Natural killer cell treated with Interleukin-12 subunit alpha and Interleukin-12 subunit beta and Interleukin-15 and Interleukin-18, amount 100 ng/mL, for 72 hours (primary cell): ENCODE data around the gene NPIPB5. TPM values are rescaled to one million over a fixed set of nuclear protein-coding genes. Genes with fewer than 3 reads are reported as not detected.
"Not testable (repeated sequence)": the region's sequence is repeated elsewhere in the genome, so short reads cannot be mapped to it uniquely, and the experiment has no call there.

ENCODE experiments used
- ATAC-seq, 2 donors: fragments of 150-1000 bp; cut with Tn5 transposase in 1 of 2; sonication (Bioruptor Pico), chemical (Tn5 transposase) in 1 of 2; 2 replicates each; pipeline ENCODE4 v1.10.0; 2021
- DNase-seq: peaks from one replicate; pipeline ENCODE4 v3.0.0; 2022; ENCODE audit warnings: low spot score
- H3K27ac Mint-ChIP-seq, 2 donors: 1 replicate in 1 of 2; 2 replicates in 1 of 2; pipeline ENCODE4 v1.8.0; 2022; ENCODE audit warnings: mixed read lengths in 2 of 2, mild to moderate bottlenecking in 1 of 2, moderate library complexity in 1 of 2
- H3K27me3 Mint-ChIP-seq, 2 donors: 1 replicate in 1 of 2; 2 replicates in 1 of 2; pipeline ENCODE4 v1.8.0; 2022; ENCODE audit warnings: mixed read lengths in 2 of 2
- H3K36me3 Mint-ChIP-seq: one replicate; pipeline ENCODE4 v1.8.0; 2022; ENCODE audit warnings: mixed read lengths
- H3K4me1 Mint-ChIP-seq, 2 donors: 1 replicate in 1 of 2; 2 replicates in 1 of 2; pipeline ENCODE4 v1.8.0; 2022; ENCODE audit warnings: low read depth in 2 of 2, mixed read lengths in 2 of 2, mild to moderate bottlenecking in 1 of 2
- H3K4me3 Mint-ChIP-seq: one replicate; pipeline ENCODE4 v1.8.0; 2022; ENCODE audit warnings: mixed read lengths
- H3K9me3 Mint-ChIP-seq: 2 replicates; pipeline ENCODE4 v1.8.0; 2022; ENCODE audit warnings: mixed read lengths
- total RNA-seq, 2 donors: library from RNA; stranded (reverse); gene quantifications; one replicate each; pipeline ENCODE4 v1.2.3, GENCODE V29; 2022

NPIPB5 gene
- total RNA-seq, result 1,000 to 10,000 TPM in 1 of 2 donors, 100 to 1,000 TPM in 1; 413 to 1,081 TPM

DNA sequence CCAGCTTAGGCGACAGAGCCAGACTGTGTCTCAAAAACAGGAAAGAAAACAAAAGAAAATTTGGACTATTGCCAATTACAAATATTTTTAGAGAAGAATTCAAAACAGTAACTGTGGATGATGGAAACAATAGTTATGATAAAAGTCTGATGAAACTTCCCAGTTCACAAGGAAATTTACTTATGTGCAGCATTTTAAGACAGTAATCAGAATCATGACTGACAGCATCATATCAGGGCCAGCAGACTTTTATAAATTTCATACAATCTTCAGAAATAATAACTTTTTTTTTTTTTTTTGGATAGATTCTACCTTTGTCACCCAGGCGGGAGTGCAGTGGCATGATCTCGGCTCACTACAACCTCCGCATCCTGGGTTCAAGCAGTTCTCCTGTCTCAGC lies at the start of gene NPIPB5:
NPIPB5 (plus strand) TSS at position 301 of the 400 bp plus-strand sequence. CDS start 2,911 bp downstream, outside the sequence.
- not testable (repeated sequence) for DNase-seq, H3K36me3 Mint-ChIP-seq, H3K4me1 Mint-ChIP-seq, H3K4me3 Mint-ChIP-seq, H3K9me3 Mint-ChIP-seq, H3K27ac Mint-ChIP-seq, H3K27me3 Mint-ChIP-seq, ATAC-seq

DNA sequence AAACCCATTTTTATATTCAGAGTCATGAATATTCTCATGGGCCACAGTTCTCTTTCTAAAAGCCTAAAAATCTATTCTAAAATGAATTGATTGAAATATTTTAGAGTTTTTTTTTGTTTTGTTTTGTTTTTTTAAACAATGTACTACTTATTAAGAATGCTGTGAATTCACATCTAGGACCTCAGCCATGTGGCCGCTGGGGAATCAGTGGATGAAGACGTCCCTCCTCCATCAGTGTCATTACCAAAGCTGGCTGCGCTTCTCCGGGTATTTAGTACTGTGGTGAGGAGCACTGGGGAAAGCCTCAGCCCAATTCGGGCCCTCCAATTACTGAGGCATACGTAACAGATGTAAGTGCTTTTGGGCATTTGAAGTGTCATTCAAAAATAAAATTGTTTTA lies 41.8 kb upstream of the NPIPB5 start:
- not testable (repeated sequence) for H3K27me3 Mint-ChIP-seq, H3K4me3 Mint-ChIP-seq, H3K27ac Mint-ChIP-seq, ATAC-seq, DNase-seq, H3K9me3 Mint-ChIP-seq, H3K4me1 Mint-ChIP-seq, H3K36me3 Mint-ChIP-seq

- H3K27ac Mint-ChIP-seq, H3K9me3 Mint-ChIP-seq, DNase-seq, H3K27me3 Mint-ChIP-seq, H3K36me3 Mint-ChIP-seq, ATAC-seq, H3K4me1 Mint-ChIP-seq, H3K4me3 Mint-ChIP-seq: not testable (repeated sequence)
Observed at GRCh38 chr16:22537996-22538395, 27.3 kb downstream of the NPIPB5 start.

DNA sequence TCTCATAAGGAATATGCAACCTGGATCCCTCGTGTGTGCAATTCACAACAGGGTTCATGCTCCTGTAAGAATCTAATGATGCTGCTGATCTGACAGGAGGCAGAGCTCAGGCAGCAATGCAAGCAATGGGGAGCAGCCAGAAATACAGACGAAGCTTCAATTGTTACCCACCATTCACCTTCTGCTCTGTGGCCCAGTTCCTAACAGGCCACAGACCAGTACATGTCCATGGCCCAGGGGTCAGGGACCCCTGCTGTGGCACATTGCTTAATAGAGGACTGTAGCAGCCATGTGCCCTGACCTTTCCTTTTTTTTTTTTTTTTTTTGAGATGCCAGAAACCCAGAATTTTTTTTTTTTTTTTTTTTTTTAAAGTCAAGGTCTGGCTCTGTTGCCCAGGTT lies 34.1 kb downstream of the NPIPB5 start:
- H3K4me3 Mint-ChIP-seq, H3K27me3 Mint-ChIP-seq, H3K9me3 Mint-ChIP-seq, H3K4me1 Mint-ChIP-seq, H3K27ac Mint-ChIP-seq, H3K36me3 Mint-ChIP-seq, DNase-seq, ATAC-seq: not testable (repeated sequence)

DNA sequence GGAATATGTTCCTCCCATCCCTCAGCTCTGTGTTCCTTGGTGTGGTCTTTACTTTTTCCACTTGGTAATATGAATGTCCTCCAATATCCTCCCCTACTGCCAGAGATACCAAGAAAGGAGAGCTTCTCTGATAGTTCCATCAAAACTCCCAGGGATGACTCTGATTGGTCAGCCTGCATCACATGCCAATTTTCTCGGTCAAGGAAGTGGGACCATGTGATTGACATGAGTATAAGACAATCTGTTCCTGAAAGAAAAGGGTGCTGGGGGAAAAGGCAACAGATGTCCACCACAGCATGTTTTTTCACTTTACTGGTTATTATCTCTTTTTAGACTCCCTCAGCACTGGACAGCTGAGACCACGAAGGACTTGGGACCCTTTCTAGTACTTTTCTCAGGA lies 35.9 kb downstream of the NPIPB5 start:
- H3K27ac Mint-ChIP-seq, H3K27me3 Mint-ChIP-seq, H3K4me3 Mint-ChIP-seq, DNase-seq, H3K9me3 Mint-ChIP-seq, H3K36me3 Mint-ChIP-seq, ATAC-seq, H3K4me1 Mint-ChIP-seq: not testable (repeated sequence)

- H3K4me1 Mint-ChIP-seq, H3K27ac Mint-ChIP-seq, H3K9me3 Mint-ChIP-seq, H3K4me3 Mint-ChIP-seq, H3K36me3 Mint-ChIP-seq, H3K27me3 Mint-ChIP-seq, DNase-seq: not testable (repeated sequence)
- ATAC-seq, result peak; percentile 37 to 61
Observed at GRCh38 chr16:22547170-22547765, 36.6 kb downstream of the NPIPB5 start.

DNA sequence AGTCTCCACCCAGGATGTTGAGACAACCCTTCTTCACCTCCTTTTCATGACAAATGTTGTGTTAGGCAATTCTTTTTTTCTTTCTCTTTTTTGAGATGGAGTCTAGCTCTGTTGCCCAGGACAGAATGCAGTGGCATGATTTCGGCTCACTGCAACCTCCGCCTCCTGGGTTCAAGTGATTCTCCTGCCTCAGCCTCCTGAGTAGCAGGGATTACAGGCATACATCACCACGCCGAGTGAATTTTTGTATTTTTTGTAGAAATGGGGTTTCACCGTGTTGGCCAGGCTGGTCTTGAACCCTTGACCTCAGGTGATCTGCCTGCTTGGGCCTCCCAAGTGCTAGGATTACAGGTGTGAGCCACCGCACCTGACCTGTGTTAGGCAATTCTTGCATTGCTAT lies 39.2 kb downstream of the NPIPB5 start:
- H3K36me3 Mint-ChIP-seq, H3K4me3 Mint-ChIP-seq: not testable (repeated sequence)

DNA sequence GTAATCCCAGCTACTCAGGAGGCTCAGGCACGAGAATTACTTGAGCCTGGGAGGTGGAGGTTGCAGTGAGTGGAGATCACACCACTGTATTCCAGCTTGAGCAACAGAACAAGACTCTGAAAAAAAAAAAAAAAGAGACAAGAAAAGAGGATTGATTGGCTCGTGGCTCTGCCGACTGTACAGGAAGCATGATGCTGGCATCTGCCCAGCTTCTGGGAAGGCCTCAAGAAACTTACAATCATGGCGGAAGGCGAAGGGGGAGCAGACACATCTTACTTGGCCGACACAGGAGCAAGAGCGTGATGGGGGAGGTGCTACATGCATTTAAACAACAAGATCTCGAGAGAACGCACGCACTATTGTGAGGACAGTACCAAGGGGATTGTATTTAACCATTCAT lies 40.5 kb downstream of the NPIPB5 start:
- DNase-seq, ATAC-seq, H3K36me3 Mint-ChIP-seq: not testable (repeated sequence)

More for the DNA sequence above, 39.2 kb downstream of the NPIPB5 start:
- not testable (repeated sequence) for H3K27me3 Mint-ChIP-seq, H3K27ac Mint-ChIP-seq, DNase-seq, ATAC-seq, H3K4me1 Mint-ChIP-seq, H3K9me3 Mint-ChIP-seq

GRCh38 chr16:22551651-22552050 lies 41.0 kb downstream of the NPIPB5 start:
- DNase-seq, H3K27ac Mint-ChIP-seq, H3K27me3 Mint-ChIP-seq, H3K36me3 Mint-ChIP-seq, ATAC-seq, H3K9me3 Mint-ChIP-seq, H3K4me1 Mint-ChIP-seq, H3K4me3 Mint-ChIP-seq: not testable (repeated sequence)

More for the DNA sequence above, 40.5 kb downstream of the NPIPB5 start:
- H3K9me3 Mint-ChIP-seq, H3K4me3 Mint-ChIP-seq, H3K27ac Mint-ChIP-seq, H3K4me1 Mint-ChIP-seq, H3K27me3 Mint-ChIP-seq: not testable (repeated sequence)

DNA sequence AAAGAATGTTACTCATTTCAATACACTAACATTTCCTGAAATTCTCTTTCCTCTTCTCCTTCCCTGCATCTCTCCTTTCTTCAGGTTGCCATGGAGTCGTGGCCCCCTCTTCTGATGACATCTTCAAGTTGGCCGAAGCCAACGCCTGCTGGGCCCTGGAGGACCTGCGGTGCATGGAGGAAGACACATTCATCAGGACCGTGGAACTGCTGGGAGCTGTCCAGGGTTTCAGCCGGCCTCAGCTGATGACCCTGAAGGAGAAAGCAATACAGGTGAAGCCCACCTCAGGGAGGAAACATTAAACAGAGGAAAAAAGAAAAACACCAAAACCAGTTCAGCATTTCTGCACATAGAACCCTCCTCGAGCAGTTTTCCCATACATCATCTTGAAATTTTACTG lies 46.1 kb downstream of the NPIPB5 start:
- not testable (repeated sequence) for DNase-seq, H3K27ac Mint-ChIP-seq, H3K4me1 Mint-ChIP-seq, H3K36me3 Mint-ChIP-seq, H3K27me3 Mint-ChIP-seq, H3K4me3 Mint-ChIP-seq, ATAC-seq, H3K9me3 Mint-ChIP-seq

Other genes starting within 250 kb of the NPIPB5 start
- gene POLR3E, start 213.5 kb upstream of the NPIPB5 start, total RNA-seq, result 100 to 1,000 TPM in 1 of 2 donors, 10 to 100 TPM in 1; 54.7 to 114 TPM
- 10 to 100 TPM; 41.5 to 47.6 TPM for gene CDR2, start 136.3 kb upstream of the NPIPB5 start, total RNA-seq